ENCODE measurements around the gene SLC37A4. TPM values are rescaled to one million over a fixed set of nuclear protein-coding genes. Genes with fewer than 3 reads are reported as not detected.
A peak's percentile ranks its signal among the peaks of the same experiment; 100 is the strongest.

Gene SLC37A4
- total and polyA plus RNA-seq, 2 donors (not counting 3 experiments of a cell fraction or from before 2014, with no cell fraction given), result 21.5 to 36.5 TPM

DNA sequence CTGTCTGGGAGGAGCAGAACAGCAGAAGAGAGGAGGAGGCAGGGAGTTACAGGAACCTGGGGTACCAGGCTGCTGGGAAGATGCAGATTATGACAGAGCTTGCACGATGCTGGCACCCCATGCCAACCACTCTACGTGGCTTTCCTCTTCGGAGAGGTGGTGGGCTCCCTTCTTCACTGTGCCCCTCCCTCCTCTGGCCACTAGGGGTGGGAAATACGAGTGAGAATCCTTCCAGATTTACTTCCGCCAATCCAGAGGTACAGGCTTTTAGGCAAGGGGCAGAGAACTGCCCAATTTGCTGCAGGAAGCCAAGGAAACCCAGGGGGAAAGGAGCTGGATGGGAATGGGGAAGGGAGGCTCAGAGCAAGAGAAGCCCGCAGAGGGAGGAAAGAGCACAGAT lies 14.0 kb upstream of the SLC37A4 start:
- TSS peak; percentile 64 for BruUV-seq (replicated peaks)

DNA sequence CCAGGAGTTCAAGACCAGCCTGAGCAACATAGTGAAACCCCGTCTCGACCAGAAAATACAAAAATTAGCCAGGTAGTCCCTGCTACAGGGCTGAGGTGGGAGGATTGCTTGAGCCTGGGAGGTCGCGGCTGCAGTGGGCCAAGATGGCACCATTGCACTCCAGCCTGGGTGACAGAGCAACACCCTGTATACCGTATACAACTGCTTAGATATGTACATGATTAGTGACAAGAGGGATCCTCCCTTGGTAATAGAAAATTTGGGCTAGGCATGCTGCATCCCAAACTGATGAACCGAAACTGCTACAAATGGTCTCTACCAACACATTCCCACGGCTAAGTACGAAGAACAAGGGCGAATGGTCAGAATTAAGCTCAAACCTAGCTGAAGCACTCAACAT lies 12.2 kb upstream of the SLC37A4 start:
- peaks cover 0 to 1% of the 10 kb centered on the region in 2 experiments for H3K27me3 ChIP-seq (ENCODE audit: control insufficient read depth in 2 of 2, insufficient read depth in 2 of 2, low read length in 2 of 2)
- H3K27ac ChIP-seq (ENCODE audit: insufficient read depth, low read depth, low read length), result no peak overlapping the region
- FAIRE-seq, result no peak
- dilution Hi-C loops (cut with MboI; ENCODE audit: extremely low pct_ligation_motif_present, low sequenced_read_pairs) (no loop called here), intact Hi-C loops (cut with micrococcal nuclease) (no loop called here)
- CTCF ChIA-PET, result interaction anchor here (1.6 kb wide), 1 partner anchor 14 kb away, joined by 3 read pairs; no protein-coding TSS in a partner anchor
- peaks cover 9 to 26% of the 10 kb centered on the region in 2 experiments for H3K36me3 ChIP-seq (ENCODE audit: control insufficient read depth in 2 of 2, extremely low read depth in 1 of 2, insufficient read depth in 2 of 2, low read length in 2 of 2)
- no peaks in the 10 kb centered on the region for H3K4me1 ChIP-seq (ENCODE audit: control insufficient read depth, extremely low read depth, insufficient read depth, low read length)
- TF ChIP-seq, protein P1, sequence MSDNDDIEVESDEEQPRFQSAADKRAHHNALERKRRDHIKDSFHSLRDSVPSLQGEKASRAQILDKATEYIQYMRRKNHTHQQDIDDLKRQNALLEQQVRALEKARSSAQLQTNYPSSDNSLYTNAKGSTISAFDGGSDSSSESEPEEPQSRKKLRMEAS (IDR thresholded peaks at IDR 0.05; ENCODE audit: insufficient read depth, insufficient read length), result no peak
- no peaks in the 10 kb centered on the region for H3K9me3 ChIP-seq (replicated peaks; ENCODE audit: control insufficient read depth, insufficient read depth, low read length)
- H2AFZ ChIP-seq (ENCODE audit: low read depth, low read length), result no peak overlapping the region
- H3K4me2 ChIP-seq (ENCODE audit: insufficient read depth, low read length), result no peak overlapping the region
- no peak for DNase-seq (ENCODE audit: low read depth, low spot score)
- BruUV-seq (replicated peaks), result no TSS peak
- POLR2A ChIA-PET, result no interaction called here
- no peak overlapping the region for H3K9ac ChIP-seq (replicated peaks; ENCODE audit: extremely low read depth, insufficient read depth, low read length)
- no peak overlapping the region for H3K4me3 ChIP-seq (replicated peaks in 1 of 3; ENCODE audit: insufficient read depth in 1 of 3, low read depth in 1 of 3, low read length in 3 of 3)
- no peaks in the 10 kb centered on the region for H3K9me1 ChIP-seq (replicated peaks; ENCODE audit: control insufficient read depth, extremely low read depth, insufficient read depth, low read length)
- H4K20me1 ChIP-seq (replicated peaks; ENCODE audit: control insufficient read depth, extremely low read depth, insufficient read depth, low read length), result no peaks in the 10 kb centered on the region
- no peaks in the 10 kb centered on the region for H3K79me2 ChIP-seq (ENCODE audit: control insufficient read depth, insufficient read depth, low read length)

More for the DNA sequence above, 14.0 kb upstream of the SLC37A4 start:
- Histone ChIP-seq H3K4me2 (ENCODE audit: insufficient read depth, low read length) (no peak overlapping the region), H3K4me1 (ENCODE audit: control insufficient read depth, extremely low read depth, insufficient read depth, low read length) (no peaks in the 10 kb centered on the region), H3K79me2 (ENCODE audit: control insufficient read depth, insufficient read depth, low read length) (no peaks in the 10 kb centered on the region), H3K36me3 (ENCODE audit: control insufficient read depth in 2 of 2, extremely low read depth in 1 of 2, insufficient read depth in 2 of 2, low read length in 2 of 2) (peaks cover 13 to 43% of the 10 kb centered on the region in 2 experiments), H3K27me3 (ENCODE audit: control insufficient read depth in 2 of 2, insufficient read depth in 2 of 2, low read length in 2 of 2) (peaks cover 0 to 1% of the 10 kb centered on the region in 2 experiments), H3K27ac (ENCODE audit: insufficient read depth, low read depth, low read length) (no peak overlapping the region), H3K4me3 (replicated peaks in 1 of 3; ENCODE audit: insufficient read depth in 1 of 3, low read depth in 1 of 3, low read length in 3 of 3) (no peak overlapping the region), H4K20me1 (replicated peaks; ENCODE audit: control insufficient read depth, extremely low read depth, insufficient read depth, low read length) (no peaks in the 10 kb centered on the region), H3K9me1 (replicated peaks; ENCODE audit: control insufficient read depth, extremely low read depth, insufficient read depth, low read length) (no peaks in the 10 kb centered on the region), H3K9me3 (replicated peaks; ENCODE audit: control insufficient read depth, insufficient read depth, low read length) (no peaks in the 10 kb centered on the region), H2AFZ (ENCODE audit: low read depth, low read length) (no peak overlapping the region), H3K9ac (replicated peaks; ENCODE audit: extremely low read depth, insufficient read depth, low read length) (no peak overlapping the region)
- dilution Hi-C loops (cut with MboI; ENCODE audit: extremely low pct_ligation_motif_present, low sequenced_read_pairs) (no loop called here), intact Hi-C loops (cut with micrococcal nuclease) (no loop called here)
- CTCF ChIA-PET, result interaction anchor here (0.7 kb wide), 1 partner anchor 472 kb away, joined by 3 read pairs; the partner anchor contains the start of gene ARCN1
- FAIRE-seq (no peak), DNase-seq (ENCODE audit: low read depth, low spot score) (no peak)
- POLR2A ChIA-PET, result interaction anchor here (0.6 kb wide), 1 partner anchor 33 kb away, joined by 4 read pairs; no protein-coding TSS in a partner anchor
- TF ChIP-seq FOS (IDR thresholded peaks at IDR 0.05; ENCODE audit: borderline replicate concordance, insufficient read depth, low read length), result no peak
- TF ChIP-seq, protein P2, sequence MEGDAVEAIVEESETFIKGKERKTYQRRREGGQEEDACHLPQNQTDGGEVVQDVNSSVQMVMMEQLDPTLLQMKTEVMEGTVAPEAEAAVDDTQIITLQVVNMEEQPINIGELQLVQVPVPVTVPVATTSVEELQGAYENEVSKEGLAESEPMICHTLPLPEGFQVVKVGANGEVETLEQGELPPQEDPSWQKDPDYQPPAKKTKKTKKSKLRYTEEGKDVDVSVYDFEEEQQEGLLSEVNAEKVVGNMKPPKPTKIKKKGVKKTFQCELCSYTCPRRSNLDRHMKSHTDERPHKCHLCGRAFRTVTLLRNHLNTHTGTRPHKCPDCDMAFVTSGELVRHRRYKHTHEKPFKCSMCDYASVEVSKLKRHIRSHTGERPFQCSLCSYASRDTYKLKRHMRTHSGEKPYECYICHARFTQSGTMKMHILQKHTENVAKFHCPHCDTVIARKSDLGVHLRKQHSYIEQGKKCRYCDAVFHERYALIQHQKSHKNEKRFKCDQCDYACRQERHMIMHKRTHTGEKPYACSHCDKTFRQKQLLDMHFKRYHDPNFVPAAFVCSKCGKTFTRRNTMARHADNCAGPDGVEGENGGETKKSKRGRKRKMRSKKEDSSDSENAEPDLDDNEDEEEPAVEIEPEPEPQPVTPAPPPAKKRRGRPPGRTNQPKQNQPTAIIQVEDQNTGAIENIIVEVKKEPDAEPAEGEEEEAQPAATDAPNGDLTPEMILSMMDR (IDR thresholded peaks at IDR 0.05; ENCODE audit: extremely low read depth in 1 of 2, insufficient read depth in 1 of 2, low read depth in 1 of 2, low read length in 2 of 2), result peak in 1 of 2 donors; percentile 25
- no peak for TF ChIP-seq POLR2AphosphoS5 (IDR thresholded peaks at IDR 0.05; ENCODE audit: insufficient read depth, low read depth, low read length)

All from endothelial cell of umbilical vein (primary cell).